KMS-11 (cell line): ENCODE measurements around the gene ATF3.

Experiments used
- H2AFZ ChIP-seq: fragments of 200-600 bp; sonication (generic); 2 replicates; pipeline ENCODE4 v1.6.1; 2016; ENCODE audit warnings: antibody characterized with exemption, mixed run types, low read depth
- H3K27ac ChIP-seq: fragments of 200-600 bp; sonication (generic); 2 replicates; pipeline ENCODE4 v1.6.1; 2016; ENCODE audit warnings: mild to moderate bottlenecking, mixed run types
- H3K27me3 ChIP-seq: fragments of 200-600 bp; sonication (generic); 2 replicates; pipeline ENCODE4 v1.6.1; 2017; ENCODE audit warnings: mild to moderate bottlenecking, low read depth, mixed run types, moderate library complexity; ENCODE audit not compliant: insufficient read depth
- H3K36me3 ChIP-seq: fragments of 200-600 bp; sonication (generic); 2 replicates; pipeline ENCODE4 v1.6.1; 2017; ENCODE audit warnings: mild to moderate bottlenecking, mixed run types; ENCODE audit not compliant: insufficient read depth
- H3K4me1 ChIP-seq: fragments of 200-600 bp; sonication (generic); 2 replicates; pipeline ENCODE4 v1.6.1; 2016; ENCODE audit warnings: mild to moderate bottlenecking, low read depth, mixed run types; ENCODE audit not compliant: poor library complexity, severe bottlenecking
- H3K4me2 ChIP-seq: fragments of 200-600 bp; sonication (generic); 2 replicates; pipeline ENCODE4 v1.7.0; 2016; ENCODE audit warnings: mild to moderate bottlenecking, mixed run types
- H3K4me3 ChIP-seq: fragments of 200-600 bp; sonication (generic); IDR thresholded peaks from 2 replicates; pipeline ENCODE4 v1.6.1; 2017; ENCODE audit warnings: low read depth, low read length, mixed read lengths; ENCODE audit not compliant: insufficient read depth
- H3K79me2 ChIP-seq: fragments of 200-600 bp; sonication (generic); 2 replicates; pipeline ENCODE4 v1.6.1; 2016; ENCODE audit warnings: low read depth, mixed run types; ENCODE audit not compliant: insufficient read depth
- H3K9ac ChIP-seq: fragments of 200-600 bp; sonication (generic); 2 replicates; pipeline ENCODE4 v1.6.1; 2016; ENCODE audit warnings: mild to moderate bottlenecking, mixed run types
- H4K20me1 ChIP-seq: fragments of 200-600 bp; sonication (generic); 2 replicates; pipeline ENCODE4 v1.6.1; 2016; ENCODE audit warnings: mild to moderate bottlenecking, mixed run types; ENCODE audit not compliant: insufficient read depth
- CTCF ChIP-seq: fragments of 200-600 bp; sonication (generic); conservative IDR thresholded peaks from 2 replicates; pipeline ENCODE4 v1.6.1; 2017; ENCODE audit warnings: low read depth, mild to moderate bottlenecking, antibody characterized with exemption, low read length, moderate library complexity, mixed read lengths

ATF3 gene

GRCh38 chr1:212647004-212647403 lies 38.4 kb downstream of the ATF3 start:
- Histone ChIP-seq H4K20me1 (no peaks in the 10 kb centered on the region), H3K9ac (no peak overlapping the region), H3K36me3 (no peaks in the 10 kb centered on the region), H3K4me2 (no peak overlapping the region), H3K4me3 (no peak overlapping the region), H3K4me1 (no peaks in the 10 kb centered on the region), H2AFZ (no peak overlapping the region), H3K27ac (no peak overlapping the region), H3K79me2 (no peaks in the 10 kb centered on the region), H3K27me3 (no peaks in the 10 kb centered on the region)
- TF ChIP-seq CTCF, result no peak

DNA sequence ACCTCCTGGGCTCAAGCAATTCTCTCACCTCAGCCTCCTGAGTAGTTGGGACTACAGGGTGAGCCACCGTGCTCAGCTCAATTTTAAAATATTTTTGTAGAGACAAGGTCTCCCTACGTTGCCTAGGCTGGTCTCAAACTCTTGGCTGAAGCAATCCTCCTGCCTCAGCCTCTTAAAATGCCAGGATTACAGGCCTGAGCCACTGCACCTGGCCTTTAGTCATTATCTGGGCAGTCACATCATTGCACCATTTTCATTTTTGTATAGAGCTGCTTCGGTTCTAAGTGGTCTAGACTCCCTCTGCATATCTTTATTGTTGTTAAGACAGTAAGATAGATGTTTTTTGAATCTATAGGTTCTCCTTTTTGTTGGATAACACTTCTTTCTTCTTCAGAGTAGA lies 39.9 kb downstream of the ATF3 start:
- Histone ChIP-seq H3K79me2 (no peaks in the 10 kb centered on the region), H3K27ac (no peak overlapping the region), H3K27me3 (no peaks in the 10 kb centered on the region), H3K9ac (no peak overlapping the region), H3K4me3 (no peak overlapping the region), H3K36me3 (no peaks in the 10 kb centered on the region), H3K4me2 (no peak overlapping the region), H4K20me1 (no peaks in the 10 kb centered on the region), H2AFZ (no peak overlapping the region), H3K4me1 (no peaks in the 10 kb centered on the region)
- no peak for TF ChIP-seq CTCF

DNA sequence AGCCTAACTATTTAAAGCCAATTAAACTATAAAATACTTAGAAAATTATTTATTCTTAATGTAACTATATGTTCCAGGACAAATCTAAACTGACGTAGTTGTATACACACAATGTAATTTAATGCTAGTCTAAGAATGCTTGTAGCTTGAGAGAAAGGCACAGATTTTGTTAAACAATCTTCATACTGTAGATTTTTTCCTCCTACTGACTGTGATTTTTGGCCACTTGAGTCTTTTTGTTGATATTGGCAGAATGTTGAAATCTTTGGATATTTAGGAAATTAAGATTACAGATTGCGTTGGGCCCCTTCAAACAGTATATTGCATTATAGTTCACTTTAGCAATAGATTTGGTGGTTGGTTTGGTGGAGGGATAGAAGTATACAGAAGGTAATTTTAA lies 40.5 kb downstream of the ATF3 start:
- no peak overlapping the region for H2AFZ ChIP-seq

DNA sequence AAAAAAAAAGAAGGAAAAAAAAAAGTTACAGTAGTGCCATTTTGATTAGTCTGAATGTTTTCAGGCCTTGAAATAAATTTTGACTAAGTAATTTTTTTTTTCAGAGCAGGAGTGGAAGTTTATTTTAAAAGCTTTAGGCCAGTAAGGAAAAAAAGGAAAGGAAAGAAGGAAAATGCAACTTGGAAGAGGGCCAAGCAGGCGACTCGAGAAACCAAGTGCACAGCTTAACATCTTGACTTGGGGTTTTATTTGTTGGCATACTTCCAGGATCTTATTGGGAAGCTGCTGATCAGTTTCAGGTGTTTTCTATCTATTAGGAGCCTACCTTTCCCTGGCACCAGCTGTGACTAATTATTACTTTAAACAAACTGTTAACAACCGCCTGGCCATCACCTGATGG lies 41.7 kb downstream of the ATF3 start:
- no peak for TF ChIP-seq CTCF
- no peaks in the 10 kb centered on the region for H4K20me1 ChIP-seq
- H3K27ac ChIP-seq, result no peak overlapping the region
- H3K4me1 ChIP-seq, result peaks cover 10% of the 10 kb centered on the region
- no peaks in the 10 kb centered on the region for H3K27me3 ChIP-seq
- no peak overlapping the region for H2AFZ ChIP-seq
- no peaks in the 10 kb centered on the region for H3K79me2 ChIP-seq
- no peak overlapping the region for H3K4me3 ChIP-seq
- no peak overlapping the region for H3K9ac ChIP-seq
- no peaks in the 10 kb centered on the region for H3K36me3 ChIP-seq
- H3K4me2 ChIP-seq, result no peak overlapping the region

More for the DNA sequence above, 40.5 kb downstream of the ATF3 start:
- Histone ChIP-seq H3K9ac (no peak overlapping the region), H3K36me3 (no peaks in the 10 kb centered on the region), H4K20me1 (no peaks in the 10 kb centered on the region), H3K4me3 (no peak overlapping the region), H3K27ac (no peak overlapping the region), H3K79me2 (no peaks in the 10 kb centered on the region), H3K27me3 (no peaks in the 10 kb centered on the region), H3K4me1 (no peaks in the 10 kb centered on the region), H3K4me2 (no peak overlapping the region)
- no peak for TF ChIP-seq CTCF
